Measurements from ENCODE around the gene SLC25A22. TPM values are rescaled to one million over a fixed set of nuclear protein-coding genes. Genes with fewer than 3 reads are reported as not detected.

SLC25A22 gene
- total and polyA plus RNA-seq, 3 donors from 2014 or later: 25.1 to 42.4 (median 39.7) TPM

DNA sequence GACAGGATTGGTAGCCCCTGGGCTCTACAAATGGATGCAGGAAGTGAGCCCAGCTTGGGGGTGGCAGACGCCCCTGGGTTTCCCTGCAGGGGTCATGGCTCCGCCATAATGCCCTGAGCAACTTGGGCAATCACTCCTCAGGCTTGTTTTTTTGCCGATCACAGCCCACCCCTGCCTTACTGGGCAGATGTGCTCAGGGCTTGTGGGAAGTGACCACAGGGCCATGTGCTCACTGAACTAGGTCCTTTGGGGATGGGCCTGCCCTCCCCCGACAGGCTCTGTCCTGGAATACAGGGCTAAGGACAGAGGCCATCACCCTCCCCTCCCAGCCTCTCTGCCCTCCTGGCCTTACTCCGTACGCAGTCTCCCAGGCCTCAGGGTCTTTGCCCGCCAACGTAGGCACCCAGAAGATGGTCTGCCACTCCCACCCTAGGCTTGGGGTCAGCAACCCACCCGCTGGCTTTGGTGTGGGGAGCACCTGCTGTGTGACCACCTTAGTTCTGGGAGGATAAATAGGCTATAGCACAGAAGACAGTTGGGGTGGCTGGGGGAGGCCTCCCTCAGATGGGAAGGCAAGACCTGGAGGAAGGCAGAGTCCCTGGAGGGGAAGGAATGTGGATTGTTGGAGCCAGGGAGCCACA is 15.5 kb upstream of the SLC25A22 start:
- intact Hi-C loops (cut with DNase I; ENCODE audit: low total_unique reads): no loop called here
- Histone ChIP-seq H3K27me3 (no peaks in the 10 kb centered on the region), H3K4me1 (peaks cover 14% of the 10 kb centered on the region), H3K27ac (no peak overlapping the region), H3K36me3 (ENCODE audit: low read depth, missing control alignments) (no peaks in the 10 kb centered on the region), H3K9me3 (no peaks in the 10 kb centered on the region), H3K4me3 (no peak overlapping the region)
- no peak for DNase-seq
- no peak for TF ChIP-seq POLR2A (IDR thresholded peaks at IDR 0.05)
- TF ChIP-seq, protein P1, sequence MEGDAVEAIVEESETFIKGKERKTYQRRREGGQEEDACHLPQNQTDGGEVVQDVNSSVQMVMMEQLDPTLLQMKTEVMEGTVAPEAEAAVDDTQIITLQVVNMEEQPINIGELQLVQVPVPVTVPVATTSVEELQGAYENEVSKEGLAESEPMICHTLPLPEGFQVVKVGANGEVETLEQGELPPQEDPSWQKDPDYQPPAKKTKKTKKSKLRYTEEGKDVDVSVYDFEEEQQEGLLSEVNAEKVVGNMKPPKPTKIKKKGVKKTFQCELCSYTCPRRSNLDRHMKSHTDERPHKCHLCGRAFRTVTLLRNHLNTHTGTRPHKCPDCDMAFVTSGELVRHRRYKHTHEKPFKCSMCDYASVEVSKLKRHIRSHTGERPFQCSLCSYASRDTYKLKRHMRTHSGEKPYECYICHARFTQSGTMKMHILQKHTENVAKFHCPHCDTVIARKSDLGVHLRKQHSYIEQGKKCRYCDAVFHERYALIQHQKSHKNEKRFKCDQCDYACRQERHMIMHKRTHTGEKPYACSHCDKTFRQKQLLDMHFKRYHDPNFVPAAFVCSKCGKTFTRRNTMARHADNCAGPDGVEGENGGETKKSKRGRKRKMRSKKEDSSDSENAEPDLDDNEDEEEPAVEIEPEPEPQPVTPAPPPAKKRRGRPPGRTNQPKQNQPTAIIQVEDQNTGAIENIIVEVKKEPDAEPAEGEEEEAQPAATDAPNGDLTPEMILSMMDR (IDR thresholded peaks at IDR 0.05): no peak
- 67 to 68% methylated on average over 9 of the region's 9 CpGs for WGBS, 2 donors

DNA sequence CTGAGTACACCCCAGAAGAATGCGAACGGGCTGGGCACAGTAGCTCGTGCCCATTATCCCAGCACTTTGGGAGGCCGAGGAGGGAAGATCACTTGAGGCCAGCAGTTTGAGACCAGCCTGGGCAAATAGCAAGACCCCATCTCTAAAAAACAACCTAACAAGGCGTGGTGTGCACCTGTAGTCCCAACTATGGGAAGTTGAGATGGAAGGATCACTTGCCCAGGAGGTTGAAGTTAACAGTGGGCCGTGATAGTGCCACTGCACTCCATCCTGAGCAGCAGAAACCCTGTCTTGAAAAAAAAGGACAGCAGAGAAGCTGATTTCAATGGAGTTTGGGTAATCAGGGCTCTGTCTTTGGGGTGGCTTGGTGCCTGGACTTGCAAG is 15.0 kb upstream of the SLC25A22 start:
- H3K27me3 ChIP-seq: no peaks in the 10 kb centered on the region
- intact Hi-C loops (cut with DNase I; ENCODE audit: low total_unique reads): no loop called here
- 90 to 97% methylated on average over 5 to 6 of the region's 6 CpGs for WGBS, 2 donors
- H3K4me1 ChIP-seq: peaks cover 15% of the 10 kb centered on the region
- no peak for DNase-seq
- H3K9me3 ChIP-seq: no peaks in the 10 kb centered on the region
- H3K4me3 ChIP-seq: no peak overlapping the region
- no peaks in the 10 kb centered on the region for H3K36me3 ChIP-seq (ENCODE audit: low read depth, missing control alignments)
- TF ChIP-seq POLR2A (IDR thresholded peaks at IDR 0.05): no peak
- TF ChIP-seq, protein P1 (IDR thresholded peaks at IDR 0.05): no peak
- no peak overlapping the region for H3K27ac ChIP-seq

DNA sequence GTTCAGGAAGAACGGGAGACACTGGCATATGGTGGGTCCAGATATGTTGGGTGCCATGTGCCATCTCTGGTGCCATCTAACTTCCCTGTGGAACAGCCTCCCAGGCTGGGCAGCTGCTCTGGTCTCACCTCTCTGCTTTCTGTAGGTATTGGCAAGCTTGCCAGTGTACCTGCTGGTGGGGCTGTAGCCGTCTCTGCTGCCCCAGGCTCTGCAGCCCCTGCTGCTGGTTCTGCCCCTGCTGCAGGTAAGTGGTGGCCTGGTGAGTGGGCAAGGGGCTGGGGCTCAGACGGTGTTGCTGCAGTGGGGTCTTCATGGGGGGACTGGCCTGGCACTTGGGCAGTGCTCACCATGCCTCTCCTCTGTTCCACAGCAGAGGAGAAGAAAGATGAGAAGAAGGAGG is 14.3 kb upstream of the SLC25A22 start:
- Histone ChIP-seq H3K27me3 (no peaks in the 10 kb centered on the region), H3K9me3 (no peaks in the 10 kb centered on the region), H3K4me1 (peaks cover 15% of the 10 kb centered on the region), H3K36me3 (ENCODE audit: low read depth, missing control alignments) (no peaks in the 10 kb centered on the region), H3K4me3 (no peak overlapping the region), H3K27ac (no peak overlapping the region)
- TF ChIP-seq, protein P1 (IDR thresholded peaks at IDR 0.05): no peak
- TF ChIP-seq POLR2A (IDR thresholded peaks at IDR 0.05): no peak
- no peak for DNase-seq
- intact Hi-C loops (cut with DNase I; ENCODE audit: low total_unique reads): no loop called here
- WGBS, 2 donors: 90 to 92% methylated on average over 2 to 3 of the region's 3 CpGs

DNA sequence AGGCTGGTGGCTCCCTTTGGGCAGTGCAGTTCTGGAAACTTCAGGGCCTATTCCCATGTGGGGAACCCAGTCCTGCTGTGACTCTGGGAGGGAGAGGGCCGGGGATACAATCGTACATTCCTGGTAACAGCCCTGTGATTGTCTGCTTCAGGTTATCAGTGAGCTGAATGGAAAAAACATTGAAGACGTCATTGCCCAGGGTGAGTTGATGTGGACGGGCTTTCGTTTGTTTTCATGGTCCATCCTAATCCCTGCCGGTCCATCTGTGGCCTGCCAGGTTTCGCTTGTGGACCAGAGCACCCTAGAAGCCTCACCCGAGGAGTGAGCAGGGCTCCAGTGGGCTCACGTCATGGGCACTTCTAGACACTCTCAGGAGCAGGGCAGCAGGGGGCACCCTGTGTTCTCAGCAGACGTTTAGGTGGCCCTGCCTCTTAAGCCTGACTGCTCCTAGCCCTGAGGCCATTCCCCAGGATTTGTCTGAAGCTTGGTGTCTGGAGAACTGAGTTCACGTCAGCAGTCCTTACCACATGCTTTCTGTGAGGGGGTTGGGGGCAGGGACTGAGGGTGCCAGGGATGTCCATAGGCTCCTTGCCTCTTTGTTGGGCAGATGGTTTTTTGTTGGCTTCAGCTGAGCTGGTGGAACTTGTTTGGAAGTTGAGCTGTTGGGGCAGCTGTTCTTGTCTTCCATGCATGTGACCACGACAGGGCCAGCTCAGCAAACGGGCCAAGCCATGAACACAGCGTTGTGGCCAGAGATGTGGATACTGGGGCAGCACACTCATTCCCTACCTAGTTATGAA is 13.6 kb upstream of the SLC25A22 start:
- Histone ChIP-seq H3K4me3 (no peak overlapping the region), H3K27ac (no peak overlapping the region), H3K27me3 (no peaks in the 10 kb centered on the region), H3K9me3 (no peaks in the 10 kb centered on the region), H3K36me3 (ENCODE audit: low read depth, missing control alignments) (no peaks in the 10 kb centered on the region), H3K4me1 (peaks cover 15% of the 10 kb centered on the region)
- WGBS, 2 donors: 66 to 70% methylated on average over 13 to 14 of the region's 14 CpGs
- intact Hi-C loops (cut with DNase I; ENCODE audit: low total_unique reads): no loop called here
- DNase-seq: no peak
- TF ChIP-seq, protein P1 (IDR thresholded peaks at IDR 0.05): no peak
- no peak for TF ChIP-seq POLR2A (IDR thresholded peaks at IDR 0.05)

Data from testis (tissue), 3 donors.